ENCODE results near the gene TCEAL7.
A peak's percentile ranks its signal among the peaks of the same experiment; 100 is the strongest.
"Not testable (repeated sequence)": the region's sequence is repeated elsewhere in the genome, so short reads cannot be mapped to it uniquely, and the experiment has no call there.

The TCEAL7 gene, protein sequence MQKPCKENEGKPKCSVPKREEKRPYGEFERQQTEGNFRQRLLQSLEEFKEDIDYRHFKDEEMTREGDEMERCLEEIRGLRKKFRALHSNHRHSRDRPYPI

DNA sequence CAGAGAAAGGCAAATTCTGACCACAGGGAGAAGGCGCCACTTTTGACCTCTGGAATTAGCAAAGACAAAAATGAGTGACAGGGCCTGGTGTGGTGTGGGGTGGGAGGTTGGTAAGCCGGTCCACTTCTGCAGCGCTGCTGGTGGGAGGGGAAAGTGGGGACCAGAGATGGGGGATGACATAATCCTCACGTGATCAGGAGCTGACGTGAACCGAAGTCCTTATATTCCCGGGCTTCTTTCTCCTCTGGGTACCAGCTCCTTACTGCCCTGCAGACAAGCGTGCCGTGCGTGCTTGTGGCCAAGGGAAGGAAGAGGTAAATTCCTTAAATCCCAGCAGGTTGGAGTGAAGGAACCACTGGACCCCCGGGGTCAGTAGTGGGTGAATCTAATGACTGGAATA lies at the start of gene TCEAL7:
Gene TCEAL7, plus strand, starts transcription at position 249 of the 400 bp plus-strand sequence. CDS start 1,165 bp downstream, outside the sequence.
- TF ChIP-seq ZNF274 (IDR thresholded peaks at IDR 0.05; ENCODE audit: low read depth, low read length), result no peak
- no peak within 1 kb of the TSS for H3K4me3 ChIP-seq (ENCODE audit: low read length)

DNA sequence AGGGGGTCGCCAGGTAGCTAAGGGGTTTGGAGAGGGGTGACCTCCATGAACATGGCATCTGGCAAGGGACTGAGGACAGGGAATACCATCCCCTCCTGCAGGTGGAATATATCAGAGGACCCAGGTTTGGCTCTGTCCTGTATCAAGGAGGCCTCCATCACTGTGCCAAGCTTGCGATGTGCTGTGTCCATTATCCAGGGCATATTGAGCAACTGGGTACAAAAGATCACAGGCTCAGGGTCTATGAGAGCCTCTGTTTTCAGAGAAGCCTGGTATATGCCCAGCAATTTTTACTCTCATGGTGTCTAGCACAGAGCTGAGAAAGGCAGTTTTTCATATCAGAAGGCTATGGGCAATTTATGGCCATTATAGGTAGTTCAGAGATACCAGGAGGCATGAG lies 36.9 kb upstream of the TCEAL7 start:
- no peak for TF ChIP-seq ZNF274 (IDR thresholded peaks at IDR 0.05; ENCODE audit: low read depth, low read length)

DNA sequence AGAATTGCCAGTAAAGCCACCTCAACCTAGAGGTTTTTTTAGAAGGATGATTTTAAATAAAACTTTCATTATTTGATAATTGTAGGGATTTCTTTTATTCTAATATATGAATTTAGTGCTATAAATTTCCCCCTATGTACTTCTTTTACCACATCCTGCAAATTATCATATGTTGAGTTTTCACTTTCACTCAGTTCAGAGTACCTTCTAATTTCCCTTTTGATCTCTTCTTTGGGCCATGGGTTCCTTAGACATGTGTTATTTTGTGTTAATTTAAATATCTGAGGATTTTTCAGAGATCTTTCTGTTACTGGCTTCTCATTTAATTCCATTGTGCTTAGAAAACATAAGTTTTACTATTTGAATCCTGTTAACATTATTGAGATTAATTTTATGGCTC lies 25.3 kb upstream of the TCEAL7 start:
- no peak for TF ChIP-seq ZNF274 (IDR thresholded peaks at IDR 0.05; ENCODE audit: low read depth, low read length)
- H3K4me3 ChIP-seq (ENCODE audit: low read length), result no peak overlapping the region

More for the DNA sequence above, 36.9 kb upstream of the TCEAL7 start:
- H3K4me3 ChIP-seq (ENCODE audit: low read length), result no peak overlapping the region

DNA sequence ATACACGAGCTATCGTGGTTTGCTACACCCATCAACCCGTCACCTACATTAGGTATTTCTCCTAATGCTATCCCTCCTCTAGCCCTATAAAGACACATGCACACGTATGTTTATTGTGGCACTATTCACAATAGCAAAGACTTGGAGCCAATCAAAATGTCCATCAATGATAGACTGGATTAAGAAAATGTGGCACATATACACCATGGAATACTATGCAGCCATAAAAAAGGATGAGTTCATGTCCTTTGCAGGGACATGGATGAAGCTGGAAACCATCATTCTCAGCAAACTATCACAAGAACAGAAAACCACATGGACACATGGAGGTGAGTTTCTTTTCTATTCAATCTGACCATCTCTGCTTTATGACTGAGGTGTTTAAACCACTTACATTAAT lies 24.4 kb upstream of the TCEAL7 start:
- not testable (repeated sequence) for H3K4me3 ChIP-seq (ENCODE audit: low read length)

DNA sequence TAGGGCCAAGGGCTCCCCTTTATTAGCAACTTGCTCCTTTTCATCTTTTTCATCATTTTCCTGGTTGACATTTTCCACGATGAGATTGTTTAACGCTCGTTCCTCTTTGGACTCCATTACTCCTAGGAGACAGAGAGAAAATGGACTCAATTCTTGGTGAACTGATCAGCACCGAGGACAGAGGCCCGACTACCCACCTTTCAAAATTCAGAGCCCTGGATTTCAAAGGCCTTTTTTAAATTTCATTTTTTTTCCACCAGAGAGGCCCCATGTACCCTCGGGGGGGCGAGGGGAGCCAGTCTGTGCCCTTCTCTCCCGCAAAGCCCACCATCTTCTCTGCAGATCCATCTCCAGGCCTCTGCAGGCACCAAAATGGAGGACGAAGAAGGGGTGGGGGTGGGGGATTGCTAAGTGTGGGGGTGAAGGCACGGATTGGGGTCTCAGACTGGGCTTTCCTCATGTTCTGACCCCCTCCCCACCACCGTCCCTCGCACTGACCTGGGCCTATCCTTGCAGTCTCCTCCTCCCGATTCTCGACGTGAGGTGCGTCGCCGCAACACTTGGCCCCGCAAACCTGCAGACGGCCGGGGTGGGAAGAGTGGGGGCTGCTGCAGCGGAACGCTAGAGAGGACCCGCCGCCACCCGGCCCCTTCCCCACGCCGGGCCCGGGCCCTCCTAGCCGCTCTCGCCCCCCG lies 20.0 kb upstream of the TCEAL7 start:
- no peak for TF ChIP-seq ZNF274 (IDR thresholded peaks at IDR 0.05; ENCODE audit: low read depth, low read length)
- peak overlapping the region; percentile 53; the same call in 1 of the 2 replicates for H3K4me3 ChIP-seq (ENCODE audit: low read length)

DNA sequence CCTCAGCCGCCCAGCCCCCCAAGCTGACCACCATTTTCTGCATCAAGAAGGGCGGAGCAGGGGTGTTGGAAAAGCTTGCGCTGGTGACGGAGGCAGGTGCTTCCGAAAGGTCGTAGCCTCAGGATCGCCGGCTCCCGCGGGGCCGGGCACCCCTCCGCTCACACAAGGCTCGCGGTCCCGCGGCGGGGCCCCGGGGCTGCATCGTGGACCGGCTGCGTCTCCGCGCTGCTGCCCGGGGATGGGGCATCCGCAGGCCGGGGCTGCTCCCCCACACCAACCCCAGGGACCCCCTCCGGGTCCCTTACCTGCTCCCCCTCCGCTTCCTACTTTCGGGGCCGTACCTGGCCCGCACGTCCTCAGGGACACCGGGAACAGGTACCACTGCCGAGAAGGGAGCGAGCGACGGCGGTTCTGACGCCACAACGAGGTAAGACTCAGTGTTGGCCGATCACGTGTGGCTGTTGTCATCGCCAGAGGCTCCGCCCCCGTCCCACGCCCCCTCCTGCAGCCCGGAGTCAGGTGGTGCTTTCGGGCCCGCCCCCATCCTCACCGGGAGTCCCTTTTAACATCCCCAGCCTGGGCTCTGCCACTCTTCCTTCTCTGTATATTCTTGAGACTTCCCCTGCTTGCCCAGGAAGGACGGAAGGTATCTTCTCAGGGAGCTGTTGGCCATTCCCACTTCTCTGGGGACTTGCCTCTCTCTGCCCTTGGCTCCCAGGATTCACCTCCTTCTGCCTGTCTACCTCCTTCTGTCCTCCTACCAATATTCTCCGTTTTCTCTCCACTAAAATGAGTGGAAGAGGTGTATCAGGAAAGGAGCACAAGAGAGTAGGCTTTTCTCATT lies 19.3 kb upstream of the TCEAL7 start, which contains the start of gene BEX2:
Gene BEX2, minus strand, starts transcription at position 436 of the 844 bp plus-strand sequence. CDS start 1,014 bp downstream, outside the sequence.
- no peak for TF ChIP-seq ZNF274 (IDR thresholded peaks at IDR 0.05; ENCODE audit: low read depth, low read length)
- peak within 1 kb of the TSS; percentile 53; the same call in 1 of the 2 replicates for H3K4me3 ChIP-seq (ENCODE audit: low read length)

DNA sequence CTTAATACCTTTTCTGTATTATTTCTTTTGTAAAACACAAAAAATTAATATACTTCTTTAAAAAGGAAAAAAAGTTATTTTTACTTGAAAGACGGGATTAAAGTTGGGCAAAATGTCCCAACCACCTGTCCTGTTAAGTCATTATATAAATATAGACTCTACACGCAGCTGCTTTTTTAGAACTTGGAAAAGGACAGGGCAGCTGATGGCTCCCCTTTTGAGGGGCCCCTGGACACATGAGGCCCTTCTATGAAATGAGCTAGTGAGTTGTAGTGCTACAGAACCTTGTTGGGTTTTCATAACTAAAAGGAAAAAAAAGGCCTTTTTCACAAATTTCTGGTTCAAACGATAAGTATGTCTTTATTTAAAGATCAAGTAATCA lies 18.6 kb upstream of the TCEAL7 start:
- H3K4me3 ChIP-seq (ENCODE audit: low read length), result no peak overlapping the region
- TF ChIP-seq ZNF274 (IDR thresholded peaks at IDR 0.05; ENCODE audit: low read depth, low read length), result no peak

DNA sequence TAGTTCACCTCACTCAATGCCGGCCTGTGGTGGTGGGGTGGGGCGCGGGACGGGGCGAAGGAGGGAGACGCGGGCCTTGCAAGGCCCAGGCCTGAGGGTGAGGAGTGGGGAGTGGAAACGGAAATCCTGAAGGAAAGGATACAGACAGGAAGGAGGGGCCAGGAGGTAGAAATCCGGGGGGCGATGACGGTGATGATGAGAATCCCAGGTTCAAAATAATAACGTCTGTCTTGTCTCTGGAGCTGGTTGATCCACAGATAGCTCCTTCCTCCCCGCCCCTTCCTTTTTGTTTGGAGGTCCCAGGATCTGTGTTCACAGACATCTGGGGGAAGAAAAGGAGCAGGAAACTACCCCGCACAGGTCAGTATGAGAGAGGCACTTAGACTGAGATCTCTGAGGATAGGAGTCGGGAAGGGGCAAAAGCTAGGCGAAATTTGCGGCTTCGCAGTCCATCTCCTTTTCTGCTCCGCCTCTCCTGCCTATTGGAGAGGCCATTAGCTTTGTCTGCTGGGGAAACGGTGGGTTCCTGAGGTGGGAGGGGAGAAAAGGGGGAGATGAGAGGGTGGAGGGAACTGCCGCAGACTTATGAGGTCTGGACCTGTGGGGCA lies 746 bp downstream of the TCEAL7 start:
- TF ChIP-seq ZNF274 (IDR thresholded peaks at IDR 0.05; ENCODE audit: low read depth, low read length), result no peak
- H3K4me3 ChIP-seq (ENCODE audit: low read length), result no peak overlapping the region

DNA sequence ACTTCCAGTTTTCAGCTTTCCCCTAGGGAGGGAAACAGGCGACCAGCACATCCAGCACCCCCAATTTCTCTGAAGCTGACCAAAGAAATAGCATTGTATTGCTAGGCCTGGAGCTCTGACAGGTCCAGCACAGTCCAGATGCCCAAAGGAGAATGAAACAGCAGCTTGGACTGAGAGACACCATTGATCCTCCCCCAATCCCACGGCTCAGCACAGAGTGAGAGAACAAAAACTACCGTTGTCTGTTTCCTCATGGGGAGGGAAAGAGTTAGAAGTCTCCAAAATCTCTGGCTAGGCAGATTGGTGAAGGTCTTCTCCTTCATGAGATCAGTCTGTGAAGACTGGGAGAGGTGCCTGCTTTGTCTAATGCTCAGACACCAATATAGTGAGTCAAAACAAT lies 8.6 kb downstream of the TCEAL7 start:
- no peak overlapping the region for H3K4me3 ChIP-seq (ENCODE audit: low read length)
- no peak for TF ChIP-seq ZNF274 (IDR thresholded peaks at IDR 0.05; ENCODE audit: low read depth, low read length)

DNA sequence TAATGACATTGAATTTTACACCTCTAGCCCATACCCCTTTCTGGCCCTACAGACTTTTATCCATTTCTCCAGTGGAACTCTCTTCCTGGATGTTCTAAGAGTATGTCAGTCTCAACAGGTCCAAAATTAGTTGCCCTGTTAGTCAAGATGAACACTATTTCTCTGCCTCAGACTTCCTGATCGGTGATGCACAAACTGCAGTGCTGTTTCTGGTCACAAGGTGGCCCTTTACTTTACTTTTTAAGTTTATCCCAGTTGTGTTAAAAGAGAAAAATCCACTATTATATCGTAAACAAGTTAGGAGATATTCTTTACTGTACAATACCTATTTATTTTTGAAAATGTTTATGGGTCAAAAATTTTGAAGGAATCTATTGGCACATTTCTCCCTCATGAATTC lies 13.1 kb downstream of the TCEAL7 start:
- H3K4me3 ChIP-seq (ENCODE audit: low read length), result no peak overlapping the region
- no peak for TF ChIP-seq ZNF274 (IDR thresholded peaks at IDR 0.05; ENCODE audit: low read depth, low read length)

DNA sequence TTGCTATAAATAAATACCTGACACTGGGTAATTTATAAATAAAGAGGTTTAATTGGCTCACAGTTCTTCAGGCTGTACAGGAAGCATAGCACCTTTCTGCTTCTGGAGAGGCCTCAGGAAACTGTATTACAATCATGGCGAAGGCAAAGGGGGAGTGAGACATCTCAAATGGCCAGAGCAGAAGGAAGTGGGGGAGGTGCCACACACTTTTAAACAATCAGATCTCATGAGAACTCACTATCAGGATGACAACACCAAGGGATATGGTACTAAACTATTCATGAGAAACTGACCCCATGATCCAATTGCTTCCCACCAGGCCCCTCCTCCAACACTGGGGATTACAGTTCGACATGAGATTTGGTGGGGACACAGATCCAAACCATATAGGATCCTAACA lies 14.6 kb downstream of the TCEAL7 start:
- TF ChIP-seq ZNF274 (IDR thresholded peaks at IDR 0.05; ENCODE audit: low read depth, low read length), result no peak
- H3K4me3 ChIP-seq (ENCODE audit: low read length), result no peak overlapping the region

DNA sequence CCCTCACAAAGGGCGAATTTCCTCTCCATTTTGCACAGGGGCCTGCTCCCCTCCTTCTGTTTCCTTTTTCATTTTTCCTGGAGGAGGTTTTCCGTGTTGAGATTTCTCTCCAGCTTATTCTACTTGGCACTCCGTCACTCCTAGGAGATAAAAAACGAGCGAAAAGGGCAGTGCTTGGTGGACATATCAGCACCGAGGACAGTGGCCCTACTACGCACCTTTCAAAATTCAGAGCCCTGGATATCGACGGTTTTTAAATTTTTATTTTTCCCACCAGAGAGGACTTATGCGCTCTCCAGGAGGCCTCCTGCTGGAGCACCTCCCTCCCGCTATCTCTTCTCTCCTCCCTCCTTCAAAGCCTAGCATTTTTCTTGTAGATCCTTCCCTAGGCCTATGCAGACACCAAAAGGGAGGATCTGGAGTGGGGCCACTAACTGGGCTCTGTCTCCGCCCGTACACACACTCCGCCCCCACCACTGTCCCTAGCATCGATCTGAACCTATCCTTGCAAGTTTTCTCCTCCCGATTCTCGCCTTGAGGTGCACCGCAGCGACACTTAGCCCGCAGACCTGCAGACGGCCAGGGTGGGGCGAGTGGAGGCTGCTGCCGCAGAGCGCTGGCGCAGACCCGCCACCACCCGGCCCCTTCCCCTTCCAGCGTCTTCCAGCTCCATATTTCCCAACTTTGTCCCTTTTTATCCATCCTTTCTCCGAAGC lies 17.8 kb downstream of the TCEAL7 start:
- no peak for TF ChIP-seq ZNF274 (IDR thresholded peaks at IDR 0.05; ENCODE audit: low read depth, low read length)
- H3K4me3 ChIP-seq (ENCODE audit: low read length), result no peak overlapping the region

DNA sequence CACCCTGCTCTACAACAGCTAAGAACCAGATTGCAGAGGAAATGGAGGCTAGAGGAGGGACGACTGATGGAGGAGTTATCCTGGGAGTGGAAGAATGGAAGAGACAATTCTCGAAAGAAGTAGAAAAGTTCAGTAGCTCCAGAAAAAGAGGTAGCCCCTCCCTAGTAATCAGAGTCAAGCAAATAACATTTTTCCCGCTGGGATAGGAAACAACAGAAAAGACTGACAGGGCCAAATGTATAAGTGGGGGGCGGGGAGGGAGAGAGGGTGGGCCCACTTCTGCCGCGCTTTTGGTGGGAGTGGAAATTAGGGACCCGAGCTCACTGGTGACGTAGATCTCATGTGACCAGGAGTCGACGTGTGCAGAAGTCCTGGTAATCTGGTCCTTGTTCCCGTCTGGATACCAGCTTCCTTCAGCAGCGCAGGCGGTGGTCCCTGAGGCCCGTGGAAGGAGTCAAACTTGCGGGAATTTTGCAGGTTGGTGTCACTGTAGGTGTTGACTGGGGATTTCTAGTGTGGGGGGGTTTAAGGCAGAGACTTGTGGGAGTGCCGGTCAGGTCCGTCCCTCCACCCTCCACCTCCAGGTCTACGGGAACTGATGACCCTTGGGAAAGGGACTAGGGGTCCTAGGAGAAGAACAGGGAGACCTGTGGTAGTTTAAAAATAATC lies 26.2 kb downstream of the TCEAL7 start, which contains the start of gene TCEAL9:
Gene TCEAL9, plus strand, starts transcription at position 377 of the 669 bp plus-strand sequence. CDS start 1,179 bp downstream, outside the sequence.
- TF ChIP-seq ZNF274 (IDR thresholded peaks at IDR 0.05; ENCODE audit: low read depth, low read length), result no peak
- peak within 1 kb of the TSS; percentile 55 for H3K4me3 ChIP-seq (ENCODE audit: low read length)

Measured in GM08714 (cell line).